H9 (cell line): ENCODE results near the gene RSBN1L. TPM values are rescaled to one million over a fixed set of nuclear protein-coding genes. Genes with fewer than 3 reads are reported as not detected.

Source experiments
- DNase-seq: peaks from one replicate; pipeline ENCODE4 v3.0.0-alpha.2; 2017
- H2AFZ ChIP-seq: one replicate; pipeline ENCODE4 v1.6.1; 2013; ENCODE audit warnings: mild to moderate bottlenecking, low read length, control low read depth, moderate library complexity
- H2AK5ac ChIP-seq: 2 replicates; pipeline ENCODE4 v1.6.1; 2013; ENCODE audit warnings: low read length, control low read depth, mixed read lengths; ENCODE audit not compliant: insufficient read length
- H2BK120ac ChIP-seq: one replicate; pipeline ENCODE4 v1.6.1; 2013; ENCODE audit warnings: low read depth, mild to moderate bottlenecking, low read length, control low read depth, inconsistent platforms; ENCODE audit not compliant: poor library complexity, severe bottlenecking
- H2BK12ac ChIP-seq: 2 replicates; pipeline ENCODE4 v1.6.1; 2013; ENCODE audit warnings: low read length, control low read depth, mixed read lengths, low read depth; ENCODE audit not compliant: insufficient read length
- H2BK15ac ChIP-seq: 2 replicates; pipeline ENCODE4 v1.6.1; 2013; ENCODE audit warnings: low read depth, low read length, control low read depth
- H2BK20ac ChIP-seq: one replicate; pipeline ENCODE4 v1.6.1; 2013; ENCODE audit warnings: low read depth, mild to moderate bottlenecking, low read length, control low read depth, inconsistent platforms; ENCODE audit not compliant: poor library complexity, severe bottlenecking
- H2BK5ac ChIP-seq: 2 replicates; pipeline ENCODE4 v1.6.1; 2013; ENCODE audit warnings: low read length, control low read depth, mixed read lengths; ENCODE audit not compliant: insufficient read length
- H3K14ac ChIP-seq: 2 replicates; pipeline ENCODE4 v1.6.1; 2013; ENCODE audit warnings: low read length, control low read depth; ENCODE audit not compliant: insufficient read depth
- H3K18ac ChIP-seq: 2 replicates; pipeline ENCODE4 v1.6.1; 2013; ENCODE audit warnings: low read depth, mild to moderate bottlenecking, mixed read lengths, low read length, control low read depth; ENCODE audit not compliant: insufficient read length
- H3K23ac ChIP-seq: 2 replicates; pipeline ENCODE4 v1.6.1; 2013; ENCODE audit warnings: low read length, control low read depth, mixed read lengths, low read depth; ENCODE audit not compliant: insufficient read length
- H3K23me2 ChIP-seq: 2 replicates; pipeline ENCODE4 v1.6.1; 2013; ENCODE audit warnings: low read depth, mild to moderate bottlenecking, mixed read lengths, low read length, control low read depth; ENCODE audit not compliant: insufficient read length, poor library complexity, severe bottlenecking
- H3K27ac ChIP-seq: 2 replicates; pipeline ENCODE4 v1.5.1; 2013; ENCODE audit warnings: low read length, control low read depth, mixed read lengths, low read depth; ENCODE audit not compliant: insufficient read length
- H3K27me3 ChIP-seq: 2 replicates; pipeline ENCODE4 v1.6.1; 2013; ENCODE audit warnings: low read length, control low read depth, inconsistent platforms; ENCODE audit not compliant: insufficient read depth
- H3K4ac ChIP-seq: 2 replicates; pipeline ENCODE4 v1.6.1; 2013; ENCODE audit warnings: low read depth, mild to moderate bottlenecking, control low read depth, inconsistent platforms, low read length, moderate library complexity
- H3K4me1 ChIP-seq: 2 replicates; pipeline ENCODE4 v1.6.1; 2013; ENCODE audit warnings: low read length, control low read depth, inconsistent platforms; ENCODE audit not compliant: insufficient read depth
- H3K4me2 ChIP-seq: 2 replicates; pipeline ENCODE4 v1.6.1; 2013; ENCODE audit warnings: low read length, control low read depth, mixed read lengths; ENCODE audit not compliant: insufficient read length, insufficient read depth
- H3K56ac ChIP-seq: 2 replicates; pipeline ENCODE4 v1.6.1; 2013; ENCODE audit warnings: low read depth, mild to moderate bottlenecking, mixed read lengths, low read length, control low read depth; ENCODE audit not compliant: insufficient read length
- H3K79me1 ChIP-seq: 2 replicates; pipeline ENCODE4 v1.6.1; 2013; ENCODE audit warnings: low read depth, mild to moderate bottlenecking, moderate library complexity, low read length, control low read depth, inconsistent platforms; ENCODE audit not compliant: insufficient read depth, poor library complexity, severe bottlenecking
- H3K79me2 ChIP-seq: 2 replicates; pipeline ENCODE4 v1.6.1; 2013; ENCODE audit warnings: low read length, control low read depth, inconsistent platforms; ENCODE audit not compliant: insufficient read depth
- H3K9ac ChIP-seq: 2 replicates; pipeline ENCODE4 v1.6.1; 2013; ENCODE audit warnings: low read length, control low read depth, mixed read lengths; ENCODE audit not compliant: insufficient read length; ENCODE audit errors: extremely low read depth
- H3K9me3 ChIP-seq: one replicate; pipeline ENCODE4 v1.6.1; 2013; ENCODE audit warnings: low read depth, low read length, inconsistent platforms; ENCODE audit not compliant: control insufficient read depth
- H3T11ph ChIP-seq: one replicate; pipeline ENCODE4 v1.6.1; 2013; ENCODE audit warnings: mild to moderate bottlenecking, low read length, control low read depth, inconsistent platforms
- H4K20me1 ChIP-seq: one replicate; pipeline ENCODE4 v1.6.1; 2013; ENCODE audit not compliant: control insufficient read depth, insufficient read length, insufficient read depth
- H4K5ac ChIP-seq: 2 replicates; pipeline ENCODE4 v1.6.1; 2013; ENCODE audit warnings: low read depth, mild to moderate bottlenecking, mixed read lengths, low read length, control low read depth; ENCODE audit not compliant: insufficient read length
- H4K8ac ChIP-seq: replicated peaks from 2 replicates; pipeline ENCODE4 v1.6.1; 2013; ENCODE audit warnings: low read length, control low read depth, mixed read lengths, low read depth; ENCODE audit not compliant: insufficient read length
- H4K91ac ChIP-seq: 2 replicates; pipeline ENCODE4 v1.6.1; 2013; ENCODE audit warnings: low read depth, mild to moderate bottlenecking, moderate library complexity, mixed read lengths, low read length, control low read depth; ENCODE audit not compliant: insufficient read length
- H3K27ac Mint-ChIP-seq, 3 experiments: 2 replicates in 2 of 3; 3 replicates in 1 of 3; pipeline ENCODE4 v1.8.0; 2020 to 2021; ENCODE audit warnings: mixed read lengths in 3 of 3, mild to moderate bottlenecking in 1 of 3, moderate library complexity in 1 of 3
- H3K27me3 Mint-ChIP-seq: 2 replicates; pipeline ENCODE4 v1.8.0; 2021; ENCODE audit warnings: low read depth, mild to moderate bottlenecking, moderate library complexity, mixed read lengths
- H3K36me3 Mint-ChIP-seq, 3 experiments: 2 replicates in 2 of 3; 3 replicates in 1 of 3; pipeline ENCODE4 v1.8.0; 2020 to 2021; ENCODE audit warnings: low read depth in 3 of 3, mixed read lengths in 3 of 3; ENCODE audit not compliant: insufficient read depth in 1 of 3
- H3K4me1 Mint-ChIP-seq, 2 experiments: 2 replicates each; pipeline ENCODE4 v1.8.0; 2020; ENCODE audit warnings: mixed read lengths in 2 of 2
- H3K4me3 Mint-ChIP-seq, 2 experiments: 2 replicates in 1 of 2; 3 replicates in 1 of 2; pipeline ENCODE4 v1.8.0; 2020 to 2021; ENCODE audit warnings: mild to moderate bottlenecking in 2 of 2, mixed read lengths in 2 of 2, moderate library complexity in 1 of 2
- H3K9me3 Mint-ChIP-seq, 2 experiments: 2 replicates in 1 of 2; 3 replicates in 1 of 2; pipeline ENCODE4 v1.8.0; 2020; ENCODE audit warnings: mild to moderate bottlenecking in 2 of 2, mixed read lengths in 2 of 2, moderate library complexity in 1 of 2
- WGBS: extraction: QIAGEN DNeasy Blood & Tissue Kit; methylation state at CpG from one replicate; pipeline ENCODE4 v1.1.7; 2013; ENCODE audit warnings: missing lambda C conversion rate, low lambda C conversion rate, mixed read lengths; ENCODE audit not compliant: insufficient read length; ENCODE audit errors: extremely low coverage; 5-methylcytosine and 5-hydroxymethylcytosine counted together
- total RNA-seq: library from RNA; stranded (reverse); gene quantifications from 2 replicates; pipeline ENCODE4 v1.2.1, GENCODE V29; 2021
- TF ChIP-seq, protein P1 (sequence below): fragments of 200-600 bp; sonication (generic); conservative IDR thresholded peaks from 3 replicates; pipeline ENCODE4 v1.8.0; 2021; ENCODE audit warnings: antibody characterized with exemption, mild to moderate bottlenecking

Gene RSBN1L
- total RNA-seq, 1 experiment from 2014 or later: 20.6 TPM

DNA sequence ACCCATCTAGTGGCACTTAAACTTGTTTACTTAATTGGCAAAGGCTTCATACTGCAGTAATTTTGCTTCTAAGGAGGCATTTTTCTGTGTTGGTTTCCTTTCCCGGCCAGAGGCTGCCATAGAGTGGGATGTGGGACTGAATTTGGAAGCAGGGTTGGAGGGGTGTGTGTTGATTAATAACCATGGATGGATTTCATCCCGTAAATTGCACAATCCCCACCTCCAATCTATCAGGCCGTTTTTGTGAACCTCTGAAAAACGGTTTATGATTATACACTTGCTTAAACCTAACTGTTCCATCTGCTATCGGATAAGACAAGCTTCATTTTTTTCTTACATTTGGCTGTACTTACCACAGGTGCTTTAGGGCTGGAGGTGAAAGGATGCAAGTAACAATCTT is 100.7 kb downstream of the RSBN1L start:
- no peak overlapping the region for H4K5ac ChIP-seq
- H2BK5ac ChIP-seq: no peak overlapping the region
- Mint-ChIP-seq H3K9me3 (no peaks in the 10 kb centered on the region), H3K36me3 (peaks cover 5 to 14% (median 10%) of the 10 kb centered on the region in 3 experiments; a peak in 6 of 7 replicates), H3K27me3 (no peaks in the 10 kb centered on the region), H3K4me3 (peak overlapping the region; percentile 93 to 95), H3K4me1 (peaks cover 25 to 26% of the 10 kb centered on the region in 2 experiments), H3K27ac (no peak overlapping the region)
- H2BK120ac ChIP-seq: no peak overlapping the region
- no peaks in the 10 kb centered on the region for H3K9me3 ChIP-seq
- no CpG with 5 or more reads among the region's 5 CpGs for WGBS
- H3K4me2 ChIP-seq: peak overlapping the region; percentile 93
- H3K18ac ChIP-seq: no peak overlapping the region
- no peak overlapping the region for H3K56ac ChIP-seq
- no peak overlapping the region for H3K4ac ChIP-seq
- H3K23ac ChIP-seq: no peak overlapping the region
- H3K27ac ChIP-seq: no peak overlapping the region
- no peaks in the 10 kb centered on the region for H3K27me3 ChIP-seq
- H4K20me1 ChIP-seq: no peaks in the 10 kb centered on the region
- peaks cover 9% of the 10 kb centered on the region; the same call in 1 of the 2 replicates for H3K79me2 ChIP-seq
- H3K9ac ChIP-seq: peak overlapping the region; percentile 48
- no peaks in the 10 kb centered on the region for H3K4me1 ChIP-seq
- no peak overlapping the region for H2AFZ ChIP-seq
- H3K23me2 ChIP-seq: peaks cover 5% of the 10 kb centered on the region
- no peak overlapping the region for H3T11ph ChIP-seq
- no peak overlapping the region for H2BK15ac ChIP-seq
- no peak overlapping the region for H4K91ac ChIP-seq
- no peak overlapping the region for H4K8ac ChIP-seq
- H2BK12ac ChIP-seq: no peak overlapping the region
- H3K79me1 ChIP-seq: no peaks in the 10 kb centered on the region
- no peak for DNase-seq
- H2BK20ac ChIP-seq: no peak overlapping the region
- TF ChIP-seq, protein P1, sequence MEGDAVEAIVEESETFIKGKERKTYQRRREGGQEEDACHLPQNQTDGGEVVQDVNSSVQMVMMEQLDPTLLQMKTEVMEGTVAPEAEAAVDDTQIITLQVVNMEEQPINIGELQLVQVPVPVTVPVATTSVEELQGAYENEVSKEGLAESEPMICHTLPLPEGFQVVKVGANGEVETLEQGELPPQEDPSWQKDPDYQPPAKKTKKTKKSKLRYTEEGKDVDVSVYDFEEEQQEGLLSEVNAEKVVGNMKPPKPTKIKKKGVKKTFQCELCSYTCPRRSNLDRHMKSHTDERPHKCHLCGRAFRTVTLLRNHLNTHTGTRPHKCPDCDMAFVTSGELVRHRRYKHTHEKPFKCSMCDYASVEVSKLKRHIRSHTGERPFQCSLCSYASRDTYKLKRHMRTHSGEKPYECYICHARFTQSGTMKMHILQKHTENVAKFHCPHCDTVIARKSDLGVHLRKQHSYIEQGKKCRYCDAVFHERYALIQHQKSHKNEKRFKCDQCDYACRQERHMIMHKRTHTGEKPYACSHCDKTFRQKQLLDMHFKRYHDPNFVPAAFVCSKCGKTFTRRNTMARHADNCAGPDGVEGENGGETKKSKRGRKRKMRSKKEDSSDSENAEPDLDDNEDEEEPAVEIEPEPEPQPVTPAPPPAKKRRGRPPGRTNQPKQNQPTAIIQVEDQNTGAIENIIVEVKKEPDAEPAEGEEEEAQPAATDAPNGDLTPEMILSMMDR: no peak
- no peak overlapping the region for H3K14ac ChIP-seq
- H2AK5ac ChIP-seq: no peak overlapping the region
